ENCODE results near the gene B4GALNT3.

DNA sequence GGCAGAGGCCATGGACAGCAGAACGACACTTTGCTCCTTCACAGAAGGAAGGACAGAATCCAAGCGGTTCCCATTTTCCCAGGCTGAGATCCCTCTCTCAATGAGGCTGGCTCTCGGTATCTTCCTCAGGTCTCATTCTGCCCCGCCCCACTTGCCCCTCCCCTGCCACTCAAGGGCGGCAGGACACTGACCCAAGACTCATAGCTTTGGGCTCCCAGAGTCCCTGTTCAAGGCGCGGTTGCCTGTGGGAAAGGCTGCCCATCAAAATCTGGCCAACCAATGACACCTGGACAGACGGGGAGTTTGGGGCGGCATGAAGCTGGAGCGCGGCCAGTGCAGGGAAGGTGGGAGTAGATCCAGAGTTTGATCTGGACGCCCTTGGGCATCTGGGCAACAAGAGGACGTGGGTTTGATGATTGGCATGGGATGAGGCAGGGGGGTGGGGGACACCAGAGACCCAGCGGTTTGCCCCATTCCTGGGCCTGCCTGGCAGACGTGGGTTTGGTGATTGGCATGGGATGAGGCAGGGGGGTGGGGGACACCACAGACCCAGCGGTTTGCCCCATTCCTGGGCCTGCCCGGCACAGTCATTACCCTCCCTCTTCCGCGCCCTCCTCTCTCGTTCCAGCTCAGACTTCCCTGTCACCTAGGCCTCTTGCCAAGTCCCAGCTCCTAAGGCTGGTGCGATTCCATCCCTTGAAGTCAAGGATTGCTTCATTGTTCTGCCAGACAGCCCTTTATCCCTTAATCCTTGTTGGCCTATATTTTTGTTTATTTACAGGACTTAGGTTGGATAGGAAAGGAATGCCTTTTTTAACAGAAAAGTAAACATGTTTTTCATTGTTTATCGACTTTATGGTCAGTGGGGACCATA is 111.4 kb downstream of the B4GALNT3 start:
- TF ChIP-seq YY1 (IDR thresholded peaks at IDR 0.05; ENCODE audit: low read depth, low read length): no peak
- TF ChIP-seq, protein P1, sequence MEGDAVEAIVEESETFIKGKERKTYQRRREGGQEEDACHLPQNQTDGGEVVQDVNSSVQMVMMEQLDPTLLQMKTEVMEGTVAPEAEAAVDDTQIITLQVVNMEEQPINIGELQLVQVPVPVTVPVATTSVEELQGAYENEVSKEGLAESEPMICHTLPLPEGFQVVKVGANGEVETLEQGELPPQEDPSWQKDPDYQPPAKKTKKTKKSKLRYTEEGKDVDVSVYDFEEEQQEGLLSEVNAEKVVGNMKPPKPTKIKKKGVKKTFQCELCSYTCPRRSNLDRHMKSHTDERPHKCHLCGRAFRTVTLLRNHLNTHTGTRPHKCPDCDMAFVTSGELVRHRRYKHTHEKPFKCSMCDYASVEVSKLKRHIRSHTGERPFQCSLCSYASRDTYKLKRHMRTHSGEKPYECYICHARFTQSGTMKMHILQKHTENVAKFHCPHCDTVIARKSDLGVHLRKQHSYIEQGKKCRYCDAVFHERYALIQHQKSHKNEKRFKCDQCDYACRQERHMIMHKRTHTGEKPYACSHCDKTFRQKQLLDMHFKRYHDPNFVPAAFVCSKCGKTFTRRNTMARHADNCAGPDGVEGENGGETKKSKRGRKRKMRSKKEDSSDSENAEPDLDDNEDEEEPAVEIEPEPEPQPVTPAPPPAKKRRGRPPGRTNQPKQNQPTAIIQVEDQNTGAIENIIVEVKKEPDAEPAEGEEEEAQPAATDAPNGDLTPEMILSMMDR (IDR thresholded peaks at IDR 0.05 in 2 of 3, conservative IDR thresholded peaks at IDR 0.05 in 1 of 3; ENCODE audit: control insufficient read depth in 2 of 3, extremely low read depth in 1 of 3, insufficient read depth in 1 of 3, low read depth in 3 of 3, low read length in 3 of 3): no peak
- TF ChIP-seq RBBP5 (conservative IDR thresholded peaks at IDR 0.05): no peak
- no peak for TF ChIP-seq SREBF1 (IDR thresholded peaks at IDR 0.05; ENCODE audit: low read length)
- no peak for TF ChIP-seq RAD21 (IDR thresholded peaks at IDR 0.05; ENCODE audit: insufficient read depth, low read depth, low read length)
- TF ChIP-seq SMAD1 (IDR thresholded peaks at IDR 0.05; ENCODE audit: low read depth, partially characterized antibody): no peak
- TF ChIP-seq, protein P2, sequence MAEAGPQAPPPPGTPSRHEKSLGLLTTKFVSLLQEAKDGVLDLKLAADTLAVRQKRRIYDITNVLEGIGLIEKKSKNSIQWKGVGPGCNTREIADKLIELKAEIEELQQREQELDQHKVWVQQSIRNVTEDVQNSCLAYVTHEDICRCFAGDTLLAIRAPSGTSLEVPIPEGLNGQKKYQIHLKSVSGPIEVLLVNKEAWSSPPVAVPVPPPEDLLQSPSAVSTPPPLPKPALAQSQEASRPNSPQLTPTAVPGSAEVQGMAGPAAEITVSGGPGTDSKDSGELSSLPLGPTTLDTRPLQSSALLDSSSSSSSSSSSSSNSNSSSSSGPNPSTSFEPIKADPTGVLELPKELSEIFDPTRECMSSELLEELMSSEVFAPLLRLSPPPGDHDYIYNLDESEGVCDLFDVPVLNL (IDR thresholded peaks at IDR 0.05; ENCODE audit: low read depth, low read length): no peak
- no peak for TF ChIP-seq HDAC2 (IDR thresholded peaks at IDR 0.05)

Measured in GM12878 (cell line).